Subcutaneous preadipocyte (primary cell): ENCODE results near the gene DNAH1. TPM values are rescaled to one million over a fixed set of nuclear protein-coding genes. Genes with fewer than 3 reads are reported as not detected.

Experiments used
- small RNA-seq: library from RNA; depleted of rRNA; stranded (forward); fragments of <200 nt; gene quantifications from one replicate; pipeline ENCODE3, GENCODE V24; 2012
- total RNA-seq: library from RNA; depleted of rRNA; stranded (reverse); fragments of >200 nt; gene quantifications from 2 replicates; pipeline ENCODE4 v1.2.3, GENCODE V29; 2012

The DNAH1 gene
- total RNA-seq = 2.5 and 6.6 TPM in 2 replicates

DNA sequence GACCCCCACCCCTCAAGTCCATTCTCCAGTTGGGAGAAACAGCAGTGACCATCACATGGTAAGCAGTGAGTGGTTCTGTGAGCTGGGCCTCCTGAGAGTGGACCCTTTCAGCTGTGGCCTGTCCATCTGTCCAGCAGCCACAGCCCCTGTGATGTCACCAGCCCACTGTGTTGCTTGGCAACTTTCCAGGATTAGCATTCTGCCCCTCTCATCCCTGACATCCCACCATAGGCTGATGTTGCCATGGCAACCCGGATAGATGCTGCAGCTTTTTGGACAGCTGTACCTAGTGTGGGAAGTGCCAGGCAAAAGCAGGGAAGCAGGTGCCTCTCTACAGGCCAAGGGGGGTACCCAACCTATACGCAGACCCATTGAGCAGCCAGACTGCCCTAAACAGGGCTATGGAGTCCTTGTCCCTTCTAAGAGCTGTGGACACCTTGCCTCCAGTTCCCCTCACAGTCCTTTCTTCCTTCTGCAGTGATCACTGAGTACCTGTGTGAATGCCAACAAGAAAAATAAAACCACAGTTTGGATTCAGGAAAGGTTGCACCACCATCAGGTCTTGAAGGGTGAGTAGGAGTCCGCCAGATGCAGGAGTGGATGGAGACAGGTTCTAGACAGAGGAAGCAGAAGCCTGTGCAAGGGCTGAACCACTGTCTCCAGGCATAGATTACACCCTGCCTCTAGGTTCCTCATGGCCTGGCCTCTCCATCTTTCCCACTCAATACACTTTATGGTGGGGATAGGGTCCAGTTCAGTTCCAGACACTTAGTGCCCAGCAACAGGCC, at the start of gene DNAH1:
Gene DNAH1, plus strand, starts transcription at position 343 of the 788 bp plus-strand sequence. CDS start 6,124 bp downstream, outside the sequence.

DNA sequence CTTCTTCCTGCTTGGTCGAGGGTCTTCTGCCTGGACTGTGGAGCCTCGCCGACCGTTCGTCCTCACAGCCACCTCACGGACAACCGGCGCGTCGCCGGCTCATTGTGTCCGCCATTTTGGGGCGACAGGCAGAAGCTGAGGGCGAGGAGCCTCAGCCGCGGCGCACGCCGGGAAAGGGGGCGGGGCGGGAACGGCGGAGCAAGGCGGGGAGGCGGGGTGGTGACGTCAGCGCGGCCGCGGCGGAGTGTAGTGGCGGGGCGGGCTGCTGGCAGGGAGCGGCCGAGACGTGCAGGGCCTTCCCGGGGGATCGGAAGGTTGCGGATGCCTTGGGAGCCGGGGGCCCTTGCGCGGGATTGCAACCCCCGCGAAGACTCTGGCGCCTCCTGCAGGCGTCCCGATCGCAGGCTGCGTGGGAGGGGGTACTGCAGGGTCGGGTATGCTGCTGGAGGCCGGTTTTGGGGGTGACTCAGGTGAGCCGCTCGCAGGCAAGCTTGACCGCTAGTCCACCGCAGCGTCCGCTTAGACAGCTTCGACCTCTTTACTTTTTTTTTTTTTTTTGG, 37.5 kb upstream of the DNAH1 start, which contains the start of gene WDR82:
Gene WDR82, minus strand, starts transcription at position 140 of the 560 bp plus-strand sequence. CDS start 288 bp downstream, outside the sequence.

GRCh38 chr3:52444860-52445793, 129.0 kb downstream of the DNAH1 start, which contains the start of gene SEMA3G:
TSS of gene SEMA3G (minus strand) at chr3:52445103. CDS start at chr3:52445027, 76 bp downstream.

Small RNA genes within 50 kb of the gene (small RNA-seq; reads per million reads assigned to genes)
- gene MIR135A1 (not detected), gene MIRLET7G (1,186 reads per million, percentile 100 among the genes with 10 or more reads in this experiment)

Other genes with a start within 250 kb of the DNAH1 start
- gene POC1A, start 161.9 kb upstream of the DNAH1 start, total RNA-seq = 9.9 and 11.9 TPM in 2 replicates
- 30.5 and 38.3 TPM in 2 replicates for gene ALAS1, start 118.2 kb upstream of the DNAH1 start, total RNA-seq
- gene TLR9, start 90.7 kb upstream of the DNAH1 start, total RNA-seq = not detected in 2 replicates
- 122 and 144 TPM in 2 replicates for gene TWF2, start 77.2 kb upstream of the DNAH1 start, total RNA-seq
- 10.9 and 17.6 TPM in 2 replicates for gene PPM1M, start 70.6 kb upstream of the DNAH1 start, total RNA-seq
- gene WDR82, start 37.7 kb upstream of the DNAH1 start, total RNA-seq = 43.0 and 57.3 TPM in 2 replicates
- gene GLYCTK, start 28.5 kb upstream of the DNAH1 start, total RNA-seq = 18.0 and 18.4 TPM in 2 replicates
- 50.7 and 59.8 TPM in 2 replicates for gene BAP1, start 93.7 kb downstream of the DNAH1 start, total RNA-seq
- gene PHF7, start 94.3 kb downstream of the DNAH1 start, total RNA-seq = 5.5 and 6.1 TPM in 2 replicates
- gene SEMA3G, start 128.8 kb downstream of the DNAH1 start, total RNA-seq = 0.20 TPM in 1 of 2 replicates, not detected in the other
- gene TNNC1, start 137.7 kb downstream of the DNAH1 start, total RNA-seq = 0.37 TPM in 1 of 2 replicates, not detected in the other
- gene NISCH, start 139.3 kb downstream of the DNAH1 start, total RNA-seq = 48.1 and 53.4 TPM in 2 replicates
- 0.20 and 1.8 TPM in 2 replicates for gene STAB1, start 179.0 kb downstream of the DNAH1 start, total RNA-seq
- 44.5 and 52.8 TPM in 2 replicates for gene NT5DC2, start 217.5 kb downstream of the DNAH1 start, total RNA-seq
- 5.9 and 7.4 TPM in 2 replicates for gene UQCC5, start 220.3 kb downstream of the DNAH1 start, total RNA-seq